ENCODE measurements around the gene CHCHD3. TPM values are rescaled to one million over a fixed set of nuclear protein-coding genes. Genes with fewer than 3 reads are reported as not detected.
"Not testable (repeated sequence)": the region's sequence is repeated elsewhere in the genome, so short reads cannot be mapped to it uniquely, and the experiment has no call there.

Gene CHCHD3
- total RNA-seq, 2 experiments from 2014 or later, result 21.6 to 21.7 TPM

DNA sequence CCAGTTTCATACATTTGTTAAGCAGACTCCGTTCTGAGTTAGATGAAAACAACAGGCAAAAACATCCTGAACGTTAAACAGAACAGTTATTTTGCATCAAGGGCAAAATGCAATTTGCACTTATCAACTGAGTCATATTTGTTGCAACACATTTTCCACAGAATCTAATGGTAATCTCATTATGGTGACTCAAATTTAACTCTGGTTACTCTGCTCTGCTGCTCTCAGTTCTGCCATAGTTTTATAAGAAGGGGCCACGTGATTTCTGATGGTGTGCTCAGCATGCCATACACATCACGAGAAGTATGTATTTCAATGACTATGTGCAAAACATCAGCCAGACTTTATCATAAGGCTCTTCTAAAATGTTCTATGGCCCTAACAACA, 148.8 kb downstream of the CHCHD3 start:
- intact Hi-C loops (cut with DNase I, micrococcal nuclease), result no loop called here
- H3K36me3 Mint-ChIP-seq (ENCODE audit: low read depth), result peaks cover 75% of the 10 kb centered on the region
- CTCF ChIA-PET, result no interaction called here

DNA sequence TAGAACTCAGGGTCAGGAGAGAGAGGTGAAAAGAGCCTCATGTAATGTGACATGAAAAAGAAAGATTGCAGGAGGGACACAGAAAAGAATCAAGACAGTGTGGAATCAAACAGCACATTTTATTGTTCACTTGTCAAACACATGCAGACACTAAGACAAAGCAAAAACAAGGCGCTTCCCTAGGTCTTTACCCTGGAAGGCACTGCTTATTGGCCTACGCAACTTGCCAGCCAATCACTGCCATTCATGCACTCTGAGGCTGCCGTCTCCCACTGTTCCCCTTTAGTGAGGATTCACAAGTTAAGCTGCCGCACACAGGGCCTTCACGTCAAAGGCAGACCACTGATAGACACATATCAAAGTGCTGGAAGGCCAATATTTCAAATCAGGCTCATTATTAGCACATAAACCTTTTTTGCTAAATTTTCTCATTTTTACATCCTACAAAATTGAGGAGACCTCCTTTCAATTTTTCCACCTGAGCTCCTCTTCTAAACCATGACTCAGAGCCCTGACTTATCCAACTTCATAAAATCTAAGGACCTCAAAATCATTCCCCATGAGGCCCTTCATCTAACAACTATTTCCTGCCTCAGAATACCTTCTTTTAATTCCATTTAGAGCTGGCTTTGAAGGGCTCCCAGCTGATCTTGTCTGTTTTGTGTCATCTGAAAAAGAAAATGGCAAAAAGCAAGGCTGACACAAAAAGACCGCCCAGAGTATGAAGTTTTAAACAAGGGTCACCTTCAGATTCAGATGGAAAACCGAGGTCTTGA, 149.4 kb downstream of the CHCHD3 start:
- H3K9me3 ChIP-seq (ENCODE audit: control insufficient read depth in 1 of 2, insufficient read depth in 1 of 2, low read length in 2 of 2), result no peaks in the 10 kb centered on the region
- Mint-ChIP-seq H3K4me1 (ENCODE audit: low read depth) (peaks cover 6% of the 10 kb centered on the region), H3K9me3 (peaks cover 4% of the 10 kb centered on the region), H3K36me3 (ENCODE audit: low read depth) (peaks cover 79% of the 10 kb centered on the region), H3K27ac (no peak overlapping the region), H3K4me3 (no peak overlapping the region), H3K27me3 (no peaks in the 10 kb centered on the region)
- no peaks in the 10 kb centered on the region for H3K27me3 ChIP-seq (ENCODE audit: control insufficient read depth in 1 of 2, insufficient read depth in 2 of 2, low read length in 2 of 2)
- no peaks in the 10 kb centered on the region for H3K4me1 ChIP-seq (ENCODE audit: insufficient read depth, low read length)
- ATAC-seq (ENCODE audit: poor library complexity) (no peak), DNase-seq (no peak)
- no peaks in the 10 kb centered on the region for H3K36me3 ChIP-seq (ENCODE audit: insufficient read depth, low read length)
- intact Hi-C loops (cut with DNase I, micrococcal nuclease), result no loop called here
- H3K4me3 ChIP-seq (ENCODE audit: low read length), result no peak overlapping the region
- H3K27ac ChIP-seq (ENCODE audit: low read depth in 1 of 2, low read length in 2 of 2), result no peak overlapping the region
- TF ChIP-seq, protein P1, sequence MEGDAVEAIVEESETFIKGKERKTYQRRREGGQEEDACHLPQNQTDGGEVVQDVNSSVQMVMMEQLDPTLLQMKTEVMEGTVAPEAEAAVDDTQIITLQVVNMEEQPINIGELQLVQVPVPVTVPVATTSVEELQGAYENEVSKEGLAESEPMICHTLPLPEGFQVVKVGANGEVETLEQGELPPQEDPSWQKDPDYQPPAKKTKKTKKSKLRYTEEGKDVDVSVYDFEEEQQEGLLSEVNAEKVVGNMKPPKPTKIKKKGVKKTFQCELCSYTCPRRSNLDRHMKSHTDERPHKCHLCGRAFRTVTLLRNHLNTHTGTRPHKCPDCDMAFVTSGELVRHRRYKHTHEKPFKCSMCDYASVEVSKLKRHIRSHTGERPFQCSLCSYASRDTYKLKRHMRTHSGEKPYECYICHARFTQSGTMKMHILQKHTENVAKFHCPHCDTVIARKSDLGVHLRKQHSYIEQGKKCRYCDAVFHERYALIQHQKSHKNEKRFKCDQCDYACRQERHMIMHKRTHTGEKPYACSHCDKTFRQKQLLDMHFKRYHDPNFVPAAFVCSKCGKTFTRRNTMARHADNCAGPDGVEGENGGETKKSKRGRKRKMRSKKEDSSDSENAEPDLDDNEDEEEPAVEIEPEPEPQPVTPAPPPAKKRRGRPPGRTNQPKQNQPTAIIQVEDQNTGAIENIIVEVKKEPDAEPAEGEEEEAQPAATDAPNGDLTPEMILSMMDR (IDR thresholded peaks at IDR 0.05), result no peak
- ChIA-PET POLR2A (no interaction called here), CTCF (no interaction called here)

More for the DNA sequence above, 148.8 kb downstream of the CHCHD3 start:
- TF ChIP-seq, protein P1 (IDR thresholded peaks at IDR 0.05), result no peak
- H3K27ac ChIP-seq (ENCODE audit: low read depth in 1 of 2, low read length in 2 of 2), result no peak overlapping the region
- no peaks in the 10 kb centered on the region for H3K27me3 ChIP-seq (ENCODE audit: control insufficient read depth in 1 of 2, insufficient read depth in 2 of 2, low read length in 2 of 2)
- no peak for ATAC-seq (ENCODE audit: poor library complexity)
- Mint-ChIP-seq H3K27ac (no peak overlapping the region), H3K4me1 (ENCODE audit: low read depth) (peaks cover 6% of the 10 kb centered on the region), H3K4me3 (no peak overlapping the region), H3K9me3 (peaks cover 4% of the 10 kb centered on the region), H3K27me3 (no peaks in the 10 kb centered on the region)
- no peaks in the 10 kb centered on the region for H3K4me1 ChIP-seq (ENCODE audit: insufficient read depth, low read length)
- H3K36me3 ChIP-seq (ENCODE audit: insufficient read depth, low read length), result no peaks in the 10 kb centered on the region
- POLR2A ChIA-PET, result no interaction called here
- no peaks in the 10 kb centered on the region for H3K9me3 ChIP-seq (ENCODE audit: control insufficient read depth in 1 of 2, insufficient read depth in 1 of 2, low read length in 2 of 2)
- H3K4me3 ChIP-seq (ENCODE audit: low read length), result no peak overlapping the region
- no peak for DNase-seq

DNA sequence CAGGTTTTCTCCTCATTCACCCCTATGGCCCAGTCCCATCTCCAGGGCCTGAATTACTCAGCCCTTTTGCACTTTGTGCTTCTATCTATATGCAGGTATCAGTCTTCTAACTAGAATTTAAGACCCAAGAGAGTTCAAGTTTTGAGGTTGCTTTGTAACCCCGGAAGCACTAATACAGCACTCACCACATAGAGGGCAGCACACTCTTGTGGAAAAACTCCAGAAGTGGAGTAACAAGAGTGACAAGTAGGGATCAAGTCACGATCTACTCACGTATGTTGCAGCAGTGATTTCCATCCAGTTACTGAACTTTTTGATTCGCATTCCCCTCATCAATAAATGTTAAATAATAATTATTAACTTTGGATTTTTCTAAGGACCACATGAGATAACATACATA, 151.0 kb downstream of the CHCHD3 start:
- H3K27ac Mint-ChIP-seq, result no peak overlapping the region
- no peak for DNase-seq
- H3K9me3 Mint-ChIP-seq, result peaks cover 9% of the 10 kb centered on the region
- no peak overlapping the region for H3K4me3 Mint-ChIP-seq
- no peak for ATAC-seq (ENCODE audit: poor library complexity)
- Histone ChIP-seq H3K36me3 (ENCODE audit: insufficient read depth, low read length) (peaks cover 6% of the 10 kb centered on the region), H3K27me3 (ENCODE audit: control insufficient read depth in 1 of 2, insufficient read depth in 2 of 2, low read length in 2 of 2) (no peaks in the 10 kb centered on the region), H3K4me3 (ENCODE audit: low read length) (no peak overlapping the region), H3K4me1 (ENCODE audit: insufficient read depth, low read length) (no peaks in the 10 kb centered on the region), H3K9me3 (ENCODE audit: control insufficient read depth in 1 of 2, insufficient read depth in 1 of 2, low read length in 2 of 2) (no peaks in the 10 kb centered on the region), H3K27ac (ENCODE audit: low read depth in 1 of 2, low read length in 2 of 2) (no peak overlapping the region)
- H3K4me1 Mint-ChIP-seq (ENCODE audit: low read depth), result peaks cover 6% of the 10 kb centered on the region
- peaks cover 80% of the 10 kb centered on the region for H3K36me3 Mint-ChIP-seq (ENCODE audit: low read depth)
- no peaks in the 10 kb centered on the region for H3K27me3 Mint-ChIP-seq
- ChIA-PET POLR2A (no interaction called here), CTCF (no interaction called here)
- intact Hi-C loops (cut with DNase I, micrococcal nuclease), result no loop called here
- TF ChIP-seq, protein P1 (IDR thresholded peaks at IDR 0.05), result no peak

DNA sequence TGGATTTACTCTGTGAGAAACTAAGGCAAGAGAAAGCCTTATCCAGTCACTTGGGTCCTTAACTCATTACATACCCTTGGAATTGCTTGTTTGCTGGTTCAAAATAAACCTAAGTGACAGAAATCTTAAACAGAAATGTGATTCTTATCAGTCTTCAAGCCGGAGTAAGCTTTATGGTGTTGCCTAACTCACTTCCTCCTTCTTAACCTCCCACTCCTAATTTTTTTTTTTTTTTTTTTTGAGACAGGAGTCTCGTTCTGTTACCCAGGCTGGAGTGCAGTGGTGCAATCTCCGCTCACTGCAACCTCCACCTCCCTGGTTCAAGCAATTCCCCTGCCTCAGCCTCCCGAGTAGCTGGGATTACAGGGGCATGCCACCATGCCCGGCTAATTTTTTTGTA, 151.9 kb downstream of the CHCHD3 start:
- H3K27ac ChIP-seq (ENCODE audit: low read depth in 1 of 2, low read length in 2 of 2); H3K27me3 Mint-ChIP-seq; DNase-seq; ATAC-seq (ENCODE audit: poor library complexity); H3K36me3 ChIP-seq (ENCODE audit: insufficient read depth, low read length); H3K4me3 Mint-ChIP-seq; intact Hi-C loops (cut with DNase I, micrococcal nuclease); H3K4me1 ChIP-seq (ENCODE audit: insufficient read depth, low read length); CTCF ChIA-PET; H3K27ac Mint-ChIP-seq; H3K4me1 Mint-ChIP-seq (ENCODE audit: low read depth); H3K9me3 Mint-ChIP-seq; POLR2A ChIA-PET; H3K4me3 ChIP-seq (ENCODE audit: low read length); H3K9me3 ChIP-seq (ENCODE audit: control insufficient read depth in 1 of 2, insufficient read depth in 1 of 2, low read length in 2 of 2); H3K27me3 ChIP-seq (ENCODE audit: control insufficient read depth in 1 of 2, insufficient read depth in 2 of 2, low read length in 2 of 2): not testable (repeated sequence)
- peaks cover 76% of the 10 kb centered on the region for H3K36me3 Mint-ChIP-seq (ENCODE audit: low read depth)
